Measurements from ENCODE around the gene PHF19.

PHF19 gene

DNA sequence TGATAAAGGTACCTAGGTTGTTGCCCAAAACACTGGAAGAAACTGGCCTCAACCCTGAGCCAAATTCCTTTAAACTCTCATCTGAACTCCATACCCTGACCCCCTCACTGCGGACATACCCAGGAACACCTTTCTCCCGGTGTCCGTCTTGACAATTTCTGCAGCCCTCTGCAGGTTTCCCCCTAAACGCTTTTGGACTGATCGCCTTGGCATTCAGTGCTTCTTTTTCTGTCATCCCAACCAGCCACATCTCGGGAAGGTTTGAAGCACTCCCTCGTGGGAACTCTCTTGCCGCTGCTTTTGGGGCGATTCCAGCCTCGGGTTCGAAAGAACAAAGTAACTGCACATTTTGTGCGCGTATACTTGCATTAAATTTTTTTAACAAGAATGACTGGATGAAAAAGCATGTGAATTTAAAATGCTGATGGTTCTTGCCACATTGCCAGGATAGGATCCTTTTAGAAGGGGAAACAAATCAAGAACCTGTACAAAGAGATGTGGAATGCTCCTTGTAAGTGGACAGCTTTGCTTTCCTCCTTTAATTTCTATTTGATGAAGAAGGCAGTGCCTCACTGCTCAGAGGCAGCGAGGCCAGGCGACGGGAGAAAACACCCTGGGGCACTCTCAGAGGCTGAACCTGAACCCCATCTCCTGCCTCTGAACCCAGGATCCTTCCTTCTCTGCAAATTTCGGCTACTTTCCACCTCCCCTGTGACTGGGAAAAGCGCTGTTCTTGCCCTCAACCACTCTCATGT lies 34.9 kb downstream of the PHF19 start:
- H3K4me1 ChIP-seq (ENCODE audit: insufficient read depth, low read length), result peaks cover 8% of the 10 kb centered on the region
- no peaks in the 10 kb centered on the region for H3K27me3 ChIP-seq (ENCODE audit: insufficient read depth, low read length)
- H3K9me3 ChIP-seq (ENCODE audit: low read length), result peaks cover 11% of the 10 kb centered on the region
- no peak overlapping the region for H3K4me3 ChIP-seq (ENCODE audit: low read length)
- no peaks in the 10 kb centered on the region for H3K36me3 ChIP-seq (ENCODE audit: insufficient read depth, low read length)
- H2AFZ ChIP-seq (ENCODE audit: low read depth, low read length), result no peak overlapping the region

DNA sequence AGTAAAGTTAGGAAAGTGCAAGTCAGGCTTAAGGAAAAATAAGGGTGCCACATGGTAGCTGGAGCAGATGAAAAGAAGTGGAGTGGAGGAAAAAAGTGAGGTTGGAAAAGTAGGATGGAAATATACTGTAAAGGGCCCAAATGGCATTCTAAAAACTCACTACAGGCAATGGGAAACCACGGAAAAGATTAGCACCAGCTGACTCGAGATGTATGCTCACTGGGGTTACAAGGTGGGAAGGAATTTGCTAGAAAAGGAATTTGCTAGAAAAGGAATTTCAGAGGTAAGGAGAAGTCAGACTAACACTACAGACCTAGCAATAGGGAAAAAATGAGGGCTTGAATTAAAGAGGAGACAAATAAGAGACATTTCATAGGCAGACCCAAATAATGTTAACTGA lies 37.8 kb downstream of the PHF19 start:
- no peak overlapping the region for H3K4me3 ChIP-seq (ENCODE audit: low read length)

GRCh38 chr9:120837921-120838320 lies 39.1 kb downstream of the PHF19 start:
- Histone ChIP-seq H3K27me3 (ENCODE audit: insufficient read depth, low read length) (no peaks in the 10 kb centered on the region), H3K36me3 (ENCODE audit: insufficient read depth, low read length) (no peaks in the 10 kb centered on the region), H3K4me1 (ENCODE audit: insufficient read depth, low read length) (peaks cover 6% of the 10 kb centered on the region), H3K4me3 (ENCODE audit: low read length) (no peak overlapping the region), H2AFZ (ENCODE audit: low read depth, low read length) (no peak overlapping the region), H3K9me3 (ENCODE audit: low read length) (peaks cover 5% of the 10 kb centered on the region)

More for the DNA sequence above, 37.8 kb downstream of the PHF19 start:
- H3K27me3 ChIP-seq (ENCODE audit: insufficient read depth, low read length), result no peaks in the 10 kb centered on the region
- H2AFZ ChIP-seq (ENCODE audit: low read depth, low read length), result no peak overlapping the region
- H3K36me3 ChIP-seq (ENCODE audit: insufficient read depth, low read length), result no peaks in the 10 kb centered on the region
- H3K4me1 ChIP-seq (ENCODE audit: insufficient read depth, low read length), result peaks cover 6% of the 10 kb centered on the region
- peaks cover 11% of the 10 kb centered on the region for H3K9me3 ChIP-seq (ENCODE audit: low read length)

- Histone ChIP-seq H3K36me3 (ENCODE audit: insufficient read depth, low read length) (no peaks in the 10 kb centered on the region), H2AFZ (ENCODE audit: low read depth, low read length) (no peak overlapping the region), H3K4me1 (ENCODE audit: insufficient read depth, low read length) (peaks cover 5% of the 10 kb centered on the region), H3K27me3 (ENCODE audit: insufficient read depth, low read length) (no peaks in the 10 kb centered on the region), H3K9me3 (ENCODE audit: low read length) (no peaks in the 10 kb centered on the region), H3K4me3 (ENCODE audit: low read length) (no peak overlapping the region)
Measured at GRCh38 chr9:120833325-120833724, 43.7 kb downstream of the PHF19 start.

GRCh38 chr9:120832807-120833206 lies 44.2 kb downstream of the PHF19 start:
- H3K36me3 ChIP-seq (ENCODE audit: insufficient read depth, low read length), result no peaks in the 10 kb centered on the region
- no peaks in the 10 kb centered on the region for H3K9me3 ChIP-seq (ENCODE audit: low read length)
- no peak overlapping the region for H3K4me3 ChIP-seq (ENCODE audit: low read length)
- H2AFZ ChIP-seq (ENCODE audit: low read depth, low read length), result no peak overlapping the region
- H3K27me3 ChIP-seq (ENCODE audit: insufficient read depth, low read length), result no peaks in the 10 kb centered on the region
- no peaks in the 10 kb centered on the region for H3K4me1 ChIP-seq (ENCODE audit: insufficient read depth, low read length)

DNA sequence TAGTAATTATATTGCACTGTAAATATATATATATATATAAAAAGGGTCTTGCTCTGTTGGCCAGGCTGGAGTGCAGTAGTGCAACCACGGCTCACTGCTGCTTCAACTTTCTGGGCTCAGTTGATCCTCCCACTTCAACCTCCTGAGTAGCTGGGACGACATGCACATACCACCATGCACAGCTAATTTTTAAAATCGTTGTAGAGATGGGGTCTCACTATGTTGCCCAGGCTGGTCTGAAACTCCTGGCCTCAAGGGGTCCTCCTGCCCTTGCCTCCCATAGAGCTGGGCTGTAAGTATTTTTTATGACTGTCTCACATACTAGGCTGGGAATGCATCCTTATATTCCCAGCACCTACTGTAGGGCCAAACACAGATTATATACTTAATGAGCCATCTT lies 46.1 kb downstream of the PHF19 start:
- Histone ChIP-seq H3K27me3 (ENCODE audit: insufficient read depth, low read length) (no peaks in the 10 kb centered on the region), H3K36me3 (ENCODE audit: insufficient read depth, low read length) (no peaks in the 10 kb centered on the region), H2AFZ (ENCODE audit: low read depth, low read length) (no peak overlapping the region), H3K9me3 (ENCODE audit: low read length) (no peaks in the 10 kb centered on the region), H3K4me1 (ENCODE audit: insufficient read depth, low read length) (no peaks in the 10 kb centered on the region), H3K4me3 (ENCODE audit: low read length) (no peak overlapping the region)

GRCh38 chr9:120830151-120830550 lies 46.8 kb downstream of the PHF19 start:
- Histone ChIP-seq H3K4me1 (ENCODE audit: insufficient read depth, low read length) (no peaks in the 10 kb centered on the region), H2AFZ (ENCODE audit: low read depth, low read length) (no peak overlapping the region), H3K4me3 (ENCODE audit: low read length) (no peak overlapping the region), H3K36me3 (ENCODE audit: insufficient read depth, low read length) (no peaks in the 10 kb centered on the region), H3K9me3 (ENCODE audit: low read length) (no peaks in the 10 kb centered on the region), H3K27me3 (ENCODE audit: insufficient read depth, low read length) (no peaks in the 10 kb centered on the region)

DNA sequence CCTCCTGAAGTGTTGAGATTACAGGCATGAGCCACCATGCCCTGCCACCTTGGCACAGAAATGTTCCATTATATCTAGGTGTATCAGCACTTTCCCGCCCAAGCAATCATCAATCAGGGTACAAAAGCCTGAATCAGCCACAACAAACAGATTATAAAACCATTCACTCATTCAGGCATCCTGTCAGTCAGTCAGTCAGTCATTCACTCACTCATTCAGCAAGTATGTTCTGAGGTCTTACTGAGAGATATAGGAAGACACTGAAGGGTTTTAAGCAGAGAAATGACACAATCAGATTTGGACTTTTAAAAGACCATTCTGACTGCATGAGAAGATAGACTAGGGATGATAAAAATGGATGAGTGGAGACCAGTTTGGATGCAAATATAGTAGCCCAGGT lies 47.3 kb downstream of the PHF19 start:
- no peaks in the 10 kb centered on the region for H3K9me3 ChIP-seq (ENCODE audit: low read length)
- H3K4me1 ChIP-seq (ENCODE audit: insufficient read depth, low read length), result no peaks in the 10 kb centered on the region
- H2AFZ ChIP-seq (ENCODE audit: low read depth, low read length), result no peak overlapping the region
- H3K27me3 ChIP-seq (ENCODE audit: insufficient read depth, low read length), result no peaks in the 10 kb centered on the region
- no peaks in the 10 kb centered on the region for H3K36me3 ChIP-seq (ENCODE audit: insufficient read depth, low read length)
- no peak overlapping the region for H3K4me3 ChIP-seq (ENCODE audit: low read length)

DNA sequence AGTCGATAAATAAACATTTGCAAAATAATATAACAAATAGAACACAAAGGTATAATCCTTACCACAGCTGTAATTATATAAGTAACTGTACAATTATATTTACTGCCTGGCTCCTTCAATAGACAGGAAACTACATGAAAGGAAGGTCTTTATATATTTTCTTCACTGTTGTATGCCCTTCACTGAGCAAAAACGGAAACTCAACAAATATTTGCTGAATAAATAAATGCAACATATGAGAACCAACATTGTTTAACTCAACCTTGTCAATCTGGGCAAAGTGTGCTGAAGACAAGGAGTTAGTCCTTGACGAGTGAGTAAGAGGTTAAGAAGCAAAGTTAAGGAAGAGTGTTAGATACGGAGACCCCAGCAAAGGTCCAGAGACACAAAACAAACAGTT lies 56.9 kb downstream of the PHF19 start:
- H3K4me1 ChIP-seq (ENCODE audit: insufficient read depth, low read length), result no peaks in the 10 kb centered on the region
- H2AFZ ChIP-seq (ENCODE audit: low read depth, low read length), result no peak overlapping the region
- no peaks in the 10 kb centered on the region for H3K36me3 ChIP-seq (ENCODE audit: insufficient read depth, low read length)
- H3K27me3 ChIP-seq (ENCODE audit: insufficient read depth, low read length), result no peaks in the 10 kb centered on the region
- H3K4me3 ChIP-seq (ENCODE audit: low read length), result no peak overlapping the region
- no peaks in the 10 kb centered on the region for H3K9me3 ChIP-seq (ENCODE audit: low read length)

- Histone ChIP-seq H2AFZ (ENCODE audit: low read depth, low read length) (no peak overlapping the region), H3K36me3 (ENCODE audit: insufficient read depth, low read length) (no peaks in the 10 kb centered on the region), H3K27me3 (ENCODE audit: insufficient read depth, low read length) (no peaks in the 10 kb centered on the region), H3K4me1 (ENCODE audit: insufficient read depth, low read length) (no peaks in the 10 kb centered on the region), H3K9me3 (ENCODE audit: low read length) (no peaks in the 10 kb centered on the region), H3K4me3 (ENCODE audit: low read length) (no peak overlapping the region)
Measured at GRCh38 chr9:120818595-120818994, 58.4 kb downstream of the PHF19 start.

DNA sequence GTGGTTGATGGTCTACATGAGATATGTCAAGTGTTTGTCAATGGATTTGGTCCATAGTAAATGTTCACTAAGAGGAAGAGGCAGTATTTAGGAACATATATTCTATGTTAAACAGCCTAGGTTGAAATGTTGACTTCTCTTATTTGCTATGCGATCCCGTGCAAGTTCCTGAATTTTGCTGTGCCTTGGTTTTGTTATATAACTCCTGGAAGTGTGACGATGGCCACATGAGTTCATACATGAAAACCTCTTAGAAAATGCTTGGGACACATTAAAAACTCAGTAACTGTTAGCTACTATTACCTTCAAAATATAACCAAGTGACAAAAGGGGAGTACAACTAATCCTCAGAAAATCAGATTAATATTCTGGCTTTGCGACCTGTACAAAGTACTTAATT lies 61.9 kb downstream of the PHF19 start:
- no peak overlapping the region for H3K4me3 ChIP-seq (ENCODE audit: low read length)
- H2AFZ ChIP-seq (ENCODE audit: low read depth, low read length), result no peak overlapping the region
- H3K36me3 ChIP-seq (ENCODE audit: insufficient read depth, low read length), result no peaks in the 10 kb centered on the region
- no peaks in the 10 kb centered on the region for H3K9me3 ChIP-seq (ENCODE audit: low read length)
- no peaks in the 10 kb centered on the region for H3K27me3 ChIP-seq (ENCODE audit: insufficient read depth, low read length)
- no peaks in the 10 kb centered on the region for H3K4me1 ChIP-seq (ENCODE audit: insufficient read depth, low read length)

- H3K4me3 ChIP-seq (ENCODE audit: low read length), result no peak overlapping the region
- peaks cover 7% of the 10 kb centered on the region for H3K9me3 ChIP-seq (ENCODE audit: low read length)
- no peak overlapping the region for H2AFZ ChIP-seq (ENCODE audit: low read depth, low read length)
- no peaks in the 10 kb centered on the region for H3K4me1 ChIP-seq (ENCODE audit: insufficient read depth, low read length)
- H3K36me3 ChIP-seq (ENCODE audit: insufficient read depth, low read length), result no peaks in the 10 kb centered on the region
- H3K27me3 ChIP-seq (ENCODE audit: insufficient read depth, low read length), result no peaks in the 10 kb centered on the region
Measured at GRCh38 chr9:120808931-120809330, 68.1 kb downstream of the PHF19 start.

DNA sequence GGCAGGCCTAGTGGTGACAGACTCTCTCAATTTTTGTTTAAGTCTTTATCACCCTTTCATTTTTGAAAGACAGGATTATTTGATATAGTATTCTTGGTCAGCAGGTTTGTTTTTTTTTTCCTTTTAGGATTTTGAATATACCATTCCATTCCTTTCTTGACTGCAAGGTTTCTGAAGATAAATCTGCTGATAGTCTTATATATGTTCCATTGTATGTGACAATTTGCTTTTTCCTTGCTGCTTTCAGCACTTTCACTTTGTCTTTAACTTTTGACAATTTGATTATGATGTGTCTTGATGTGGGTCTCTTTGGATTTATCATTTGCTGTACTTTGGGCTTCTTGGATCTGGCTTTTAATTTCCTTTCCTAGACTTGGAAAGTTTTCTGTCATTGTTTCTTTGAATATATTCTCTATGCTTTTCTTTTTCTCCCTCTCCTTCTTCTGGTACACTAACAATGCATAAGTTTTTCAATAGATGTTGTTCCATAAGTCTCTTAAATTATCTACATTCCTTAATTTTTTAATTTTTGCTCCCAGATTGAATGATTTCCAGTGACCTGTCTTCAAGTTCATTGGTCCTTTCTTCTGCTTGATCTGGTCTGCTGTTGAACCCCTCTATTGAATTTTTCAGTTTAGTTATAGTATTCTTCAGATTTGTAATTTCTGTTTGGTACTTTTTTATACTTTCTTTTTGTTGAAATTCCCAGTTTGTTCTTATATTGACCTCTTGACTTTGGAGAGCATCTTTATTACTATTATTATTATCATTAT lies 69.2 kb downstream of the PHF19 start:
- H2AFZ ChIP-seq (ENCODE audit: low read depth, low read length), result no peak overlapping the region
- peaks cover 7% of the 10 kb centered on the region for H3K9me3 ChIP-seq (ENCODE audit: low read length)
- no peaks in the 10 kb centered on the region for H3K27me3 ChIP-seq (ENCODE audit: insufficient read depth, low read length)
- H3K36me3 ChIP-seq (ENCODE audit: insufficient read depth, low read length), result no peaks in the 10 kb centered on the region
- H3K4me3 ChIP-seq (ENCODE audit: low read length), result no peak overlapping the region
- no peaks in the 10 kb centered on the region for H3K4me1 ChIP-seq (ENCODE audit: insufficient read depth, low read length)

Data from neuron (in vitro differentiated cells).